ENCODE measurements around the gene CD99.

GRCh38 chrX:2709556-2709955 is 18.5 kb downstream of the CD99 start:
- TF ChIP-seq CTCF (IDR thresholded peaks at IDR 0.05) (no peak), POLR2AphosphoS5 (IDR thresholded peaks at IDR 0.05) (no peak), POLR2A (IDR thresholded peaks at IDR 0.05) (no peak), EP300 (IDR thresholded peaks at IDR 0.05) (no peak)
